H1 (cell line): ENCODE measurements around the gene TEX26. TPM values are rescaled to one million over a fixed set of nuclear protein-coding genes. Genes with fewer than 3 reads are reported as not detected.

Experiments used
- CTCF ChIA-PET: fragments of 300-600 bp; sonication (Branson Sonifier 250); formaldehyde crosslinking; loops from one replicate; lab custom pipeline; 2021; ENCODE audit not compliant: partially characterized antibody; lab: Charles Lee
- POLR2A ChIA-PET: fragments of 300-600 bp; sonication (Branson Sonifier 250); formaldehyde crosslinking; loops from one replicate; lab custom pipeline; 2021; ENCODE audit warnings: inconsistent platforms; ENCODE audit not compliant: partially characterized antibody; lab: Charles Lee
- DNase-seq, 2 experiments: peaks; one replicate each; pipeline versions ENCODE4 v3.0.0 to v3.0.0-alpha.2; 2010 to 2022; ENCODE audit warnings: low spot score in 2 of 2, low read depth in 1 of 2, mixed read lengths in 1 of 2
- FAIRE-seq: peaks from 2 replicates; lab custom pipeline; 2011; peaks lifted over from hg19 to GRCh38; lab: Jason Lieb, UNC
- H2AFZ ChIP-seq: 2 replicates; pipeline ENCODE4 v1.8.1; 2012; ENCODE audit warnings: low read length, inconsistent platforms
- H2AK5ac ChIP-seq: 2 replicates; pipeline ENCODE4 v1.6.1; 2013; ENCODE audit warnings: low read depth, low read length
- H2BK120ac ChIP-seq: replicated peaks from 2 replicates; pipeline ENCODE3; 2013; ENCODE audit warnings: low read depth, low read length, inconsistent platforms
- H2BK12ac ChIP-seq: 2 replicates; pipeline ENCODE4 v1.6.1; 2013; ENCODE audit warnings: low read depth, low read length
- H2BK15ac ChIP-seq: 2 replicates; pipeline ENCODE4 v1.6.1; 2013; ENCODE audit warnings: low read length
- H2BK20ac ChIP-seq: 2 replicates; pipeline ENCODE4 v1.6.1; 2013; ENCODE audit warnings: low read length
- H2BK5ac ChIP-seq: 2 replicates; pipeline ENCODE4 v1.6.1; 2013; ENCODE audit warnings: low read depth, low read length
- H3K14ac ChIP-seq: 2 replicates; pipeline ENCODE4 v1.6.1; 2013; ENCODE audit warnings: inconsistent platforms; ENCODE audit not compliant: insufficient read length
- H3K18ac ChIP-seq: 2 replicates; pipeline ENCODE4 v1.6.1; 2013; ENCODE audit warnings: low read length; ENCODE audit errors: extremely low read depth
- H3K23ac ChIP-seq: 2 replicates; pipeline ENCODE4 v1.6.1; 2013; ENCODE audit warnings: inconsistent platforms; ENCODE audit not compliant: insufficient read length
- H3K23me2 ChIP-seq: 2 replicates; pipeline ENCODE4 v1.6.1; 2013; ENCODE audit warnings: low read depth, low read length
- H3K27ac ChIP-seq: 2 replicates; pipeline ENCODE4 v1.6.1; 2011; ENCODE audit warnings: low read depth, low read length, inconsistent platforms
- H3K27me3 ChIP-seq, 4 experiments: replicated peaks in 1 of 4; 1 replicate in 1 of 4; 2 replicates in 3 of 4; pipeline versions ENCODE4 v1.6.1 to v1.8.1; 2011 to 2013; ENCODE audit warnings: low read length in 3 of 4, mild to moderate bottlenecking in 3 of 4, inconsistent platforms in 2 of 4, mixed read lengths in 2 of 4, moderate library complexity in 1 of 4; ENCODE audit not compliant: control insufficient read depth in 3 of 4, insufficient read depth in 3 of 4; ENCODE audit errors: extremely low read depth in 1 of 4
- H3K36me3 ChIP-seq, 4 experiments: 2 replicates each; pipeline versions ENCODE4 v1.6.1 to v1.8.1; 2011 to 2013; ENCODE audit warnings: mild to moderate bottlenecking in 4 of 4, low read length in 3 of 4, moderate library complexity in 2 of 4, control low read depth in 1 of 4, inconsistent platforms in 1 of 4; ENCODE audit not compliant: insufficient read depth in 4 of 4, control insufficient read depth in 2 of 4
- H3K4ac ChIP-seq: replicated peaks from 2 replicates; pipeline ENCODE3; 2013; ENCODE audit warnings: low read length, low read depth, mixed read lengths, inconsistent platforms; ENCODE audit not compliant: insufficient read length
- H3K4me1 ChIP-seq, 4 experiments: replicated peaks in 1 of 4; 1 replicate in 1 of 4; 2 replicates in 3 of 4; pipeline versions ENCODE4 v1.6.1 to v1.8.1; 2011 to 2013; ENCODE audit warnings: low read length in 3 of 4, inconsistent platforms in 2 of 4, mixed read lengths in 1 of 4; ENCODE audit not compliant: insufficient read depth in 4 of 4, control insufficient read depth in 3 of 4
- H3K4me2 ChIP-seq, 2 experiments: 2 replicates each; pipeline versions ENCODE4 v1.6.1 to v1.8.1; 2011 to 2013; ENCODE audit warnings: low read depth in 2 of 2, low read length in 2 of 2, control low read depth in 1 of 2, inconsistent platforms in 1 of 2, mild to moderate bottlenecking in 1 of 2; ENCODE audit not compliant: insufficient read depth in 1 of 2
- H3K4me3 ChIP-seq, 4 experiments: fragments of 200-600, 300-600 bp in 1 of 4; sonication (generic), shearing (Covaris generic), sonication (Bioruptor Twin) in 1 of 4; 2 replicates each; pipeline versions ENCODE4 v1.5.1 to v1.8.1; 2011 to 2016; ENCODE audit warnings: low read length in 4 of 4, low read depth in 3 of 4, control low read depth in 2 of 4, inconsistent platforms in 2 of 4, mild to moderate bottlenecking in 2 of 4, mixed read lengths in 1 of 4, moderate library complexity in 1 of 4; ENCODE audit not compliant: insufficient read depth in 2 of 4; ENCODE audit errors: extremely low read depth in 1 of 4
- H3K56ac ChIP-seq: replicated peaks from 2 replicates; pipeline ENCODE3; 2013; ENCODE audit warnings: low read depth, mild to moderate bottlenecking, mixed read lengths, low read length, inconsistent platforms; ENCODE audit not compliant: insufficient read length
- H3K79me1 ChIP-seq: 2 replicates; pipeline ENCODE4 v1.6.1; 2013; ENCODE audit warnings: low read depth, low read length, control low read depth
- H3K79me2 ChIP-seq, 2 experiments: 2 replicates each; pipeline versions ENCODE4 v1.6.1 to v1.8.1; 2012 to 2013; ENCODE audit warnings: low read length in 2 of 2, mild to moderate bottlenecking in 2 of 2, inconsistent platforms in 1 of 2; ENCODE audit not compliant: insufficient read depth in 2 of 2, control insufficient read depth in 1 of 2
- H3K9ac ChIP-seq, 4 experiments: replicated peaks in 1 of 4; 1 replicate in 1 of 4; 2 replicates in 3 of 4; pipeline versions ENCODE4 v1.6.1 to v1.8.1; 2011 to 2013; ENCODE audit warnings: low read depth in 3 of 4, low read length in 3 of 4, control low read depth in 2 of 4, mild to moderate bottlenecking in 2 of 4, moderate library complexity in 2 of 4, inconsistent platforms in 1 of 4; ENCODE audit errors: extremely low read depth in 1 of 4
- H3K9me3 ChIP-seq, 2 experiments: 2 replicates each; pipeline versions ENCODE4 v1.6.1 to v1.8.1; 2012 to 2013; ENCODE audit warnings: mild to moderate bottlenecking in 2 of 2, moderate library complexity in 2 of 2, control low read depth in 1 of 2, inconsistent platforms in 1 of 2, low read depth in 1 of 2, low read length in 1 of 2, mixed read lengths in 1 of 2; ENCODE audit not compliant: insufficient read depth in 2 of 2
- H4K20me1 ChIP-seq, 2 experiments: replicated peaks in 1 of 2; 2 replicates each; pipeline versions ENCODE3 to v1.8.1; 2011 to 2013; ENCODE audit warnings: inconsistent platforms in 2 of 2, low read length in 2 of 2, mild to moderate bottlenecking in 1 of 2; ENCODE audit not compliant: insufficient read depth in 2 of 2, control insufficient read depth in 1 of 2
- H4K5ac ChIP-seq: 2 replicates; pipeline ENCODE4 v1.6.1; 2013; ENCODE audit warnings: low read length, low read depth, mixed read lengths, inconsistent platforms; ENCODE audit not compliant: insufficient read length
- H4K8ac ChIP-seq: 2 replicates; pipeline ENCODE4 v1.8.0; 2013; ENCODE audit warnings: mild to moderate bottlenecking, moderate library complexity, low read length, inconsistent platforms; ENCODE audit not compliant: insufficient read depth; ENCODE audit errors: extremely low read depth
- H4K91ac ChIP-seq: replicated peaks from 2 replicates; pipeline ENCODE3; 2013; ENCODE audit warnings: low read length, mixed read lengths, inconsistent platforms; ENCODE audit not compliant: insufficient read length
- ATF2 ChIP-seq: IDR thresholded peaks from 2 replicates; pipeline ENCODE4 v1.6.1; 2012; ENCODE audit warnings: low read length, inconsistent platforms
- CBX8 ChIP-seq: fragments of 300-800, 300-1000 bp; sonication (generic); IDR thresholded peaks from 2 replicates; pipeline ENCODE4 v1.7.1; 2016; ENCODE audit warnings: low read depth, low read length, borderline replicate concordance
- JUN ChIP-seq: IDR thresholded peaks from 2 replicates; pipeline ENCODE4 v1.6.1; 2011; ENCODE audit warnings: low read depth, mild to moderate bottlenecking, improper control_type of control experiment, low read length
- JUND ChIP-seq: IDR thresholded peaks from 2 replicates; pipeline ENCODE4 v1.6.1; 2011; ENCODE audit warnings: mild to moderate bottlenecking, improper control_type of control experiment, low read length
- KDM5A ChIP-seq: fragments of 200-600 bp; IDR thresholded peaks from 2 replicates; pipeline ENCODE4 v1.7.1; 2012; ENCODE audit warnings: mild to moderate bottlenecking, low read length, inconsistent platforms, mixed read lengths
- MAFK ChIP-seq: IDR thresholded peaks from 2 replicates; pipeline ENCODE4 v1.6.1; 2012; ENCODE audit warnings: low read depth, mild to moderate bottlenecking, improper control_type of control experiment, low read length
- RNF2 ChIP-seq: fragments of 200-900, 300-1000 bp; sonication (generic); IDR thresholded peaks from 2 replicates; pipeline ENCODE4 v1.7.1; 2016; ENCODE audit warnings: borderline replicate concordance, low read depth, mild to moderate bottlenecking, antibody characterized with exemption, low read length; ENCODE audit not compliant: poor library complexity, severe bottlenecking; ENCODE audit errors: missing control alignments
- SRF ChIP-seq: IDR thresholded peaks from 2 replicates; pipeline ENCODE4 v1.6.1; 2011; ENCODE audit warnings: mild to moderate bottlenecking, low read depth, low read length, moderate library complexity
- WGBS, 2 experiments: shearing (Covaris generic) in 1 of 2; methylation state at CpG; one replicate each; pipeline versions ENCODE4 v1.1.6 to v1.1.7; 2013 to 2015; ENCODE audit warnings: low lambda C conversion rate in 2 of 2, mixed read lengths in 2 of 2, inconsistent platforms in 1 of 2, low coverage in 1 of 2, missing lambda C conversion rate in 1 of 2; ENCODE audit not compliant: insufficient replicate concordance in 2 of 2, insufficient coverage in 1 of 2, insufficient read length in 1 of 2; ENCODE audit errors: extremely low coverage in 1 of 2, missing lambda C conversion rate in 1 of 2; 5-methylcytosine and 5-hydroxymethylcytosine counted together
- polyA plus RNA-seq, 7 experiments: library from polyadenylated mRNA; depleted of rRNA in 3 of 7; stranded (reverse) in 5 of 7; unstranded in 2 of 7; fragments of >200 nt in 5 of 7; fragments of 200-250 nt in 2 of 7; gene quantifications; 1 replicate in 5 of 7; 2 replicates in 1 of 7; 4 replicates in 1 of 7; pipeline versions ENCODE4 v1.2.1 to v1.2.3, GENCODE V29; 2011 to 2013; ENCODE audit warnings: missing spikeins in 2 of 7, mixed read lengths in 2 of 7
- total RNA-seq: library from RNA; stranded (reverse); fragmentation: NEBNext Ultra II Directional; extraction: Animal tissue kit (Norgen Biotek cat#: 25700); gene quantifications from 2 replicates; pipeline ENCODE4 v1.2.1, GENCODE V29; 2021
- TF ChIP-seq, protein P1 (sequence below): IDR thresholded peaks from 2 replicates; pipeline ENCODE4 v1.6.1; 2012; ENCODE audit warnings: inconsistent platforms

Gene TEX26
- total and polyA plus RNA-seq, 2 of the 8 experiments (the other 6 are each of a cell fraction or from before 2014, with no cell fraction given): not detected

GRCh38 chr13:30965380-30965779 lies 32.9 kb downstream of the TEX26 start:
- no peaks in the 10 kb centered on the region for H3K79me1 ChIP-seq
- H2AFZ ChIP-seq: no peak overlapping the region
- TF ChIP-seq ATF2 (no peak), KDM5A (no peak), SRF (no peak), CBX8 (no peak), JUN (no peak), JUND (no peak), MAFK (no peak), RNF2 (no peak)
- TF ChIP-seq, protein P1, sequence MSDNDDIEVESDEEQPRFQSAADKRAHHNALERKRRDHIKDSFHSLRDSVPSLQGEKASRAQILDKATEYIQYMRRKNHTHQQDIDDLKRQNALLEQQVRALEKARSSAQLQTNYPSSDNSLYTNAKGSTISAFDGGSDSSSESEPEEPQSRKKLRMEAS: no peak
- no peak overlapping the region for H3K4me3 ChIP-seq
- no peak overlapping the region for H2BK120ac ChIP-seq
- no peak overlapping the region for H2BK20ac ChIP-seq
- no peak overlapping the region for H3K23ac ChIP-seq
- peaks cover 14 to 26% of the 10 kb centered on the region in 2 experiments for H3K9me3 ChIP-seq
- ChIA-PET CTCF (no interaction called here), POLR2A (no interaction called here)
- DNase-seq: no peak
- H3K4ac ChIP-seq: no peak overlapping the region
- H3K27me3 ChIP-seq: no peaks in the 10 kb centered on the region
- no peak overlapping the region for H3K9ac ChIP-seq
- no peaks in the 10 kb centered on the region for H4K20me1 ChIP-seq
- WGBS, 2 experiments: 95% methylated on average over 1 of the region's 1 CpG; no CpG with 5 or more reads in 1 of the 2 experiments
- H3K56ac ChIP-seq: no peak overlapping the region
- no peak overlapping the region for H3K4me2 ChIP-seq
- H3K23me2 ChIP-seq: no peaks in the 10 kb centered on the region; the same call in 1 of the 2 replicates
- H3K36me3 ChIP-seq: no peaks in the 10 kb centered on the region
- H2BK15ac ChIP-seq: no peak overlapping the region
- H4K8ac ChIP-seq: no peak overlapping the region
- no peak overlapping the region for H3K27ac ChIP-seq
- no peak overlapping the region for H3K18ac ChIP-seq
- H2BK5ac ChIP-seq: no peak overlapping the region
- no peaks in the 10 kb centered on the region for H3K4me1 ChIP-seq
- no peak overlapping the region for H4K91ac ChIP-seq
- H4K5ac ChIP-seq: no peak overlapping the region
- no peak for FAIRE-seq
- no peak overlapping the region for H3K14ac ChIP-seq
- H3K79me2 ChIP-seq: no peaks in the 10 kb centered on the region
- no peak overlapping the region for H2AK5ac ChIP-seq
- H2BK12ac ChIP-seq: no peak overlapping the region
